Cortex of kidney (tissue), 1 donor: ENCODE data around the gene MX2.
"Not testable (repeated sequence)": the region's sequence is repeated elsewhere in the genome, so short reads cannot be mapped to it uniquely, and the experiment has no call there.

Experiments used
- DNase-seq: peaks from one replicate; lab custom pipeline; 2025; lab: John Stamatoyannopoulos, UW

Gene MX2

DNA sequence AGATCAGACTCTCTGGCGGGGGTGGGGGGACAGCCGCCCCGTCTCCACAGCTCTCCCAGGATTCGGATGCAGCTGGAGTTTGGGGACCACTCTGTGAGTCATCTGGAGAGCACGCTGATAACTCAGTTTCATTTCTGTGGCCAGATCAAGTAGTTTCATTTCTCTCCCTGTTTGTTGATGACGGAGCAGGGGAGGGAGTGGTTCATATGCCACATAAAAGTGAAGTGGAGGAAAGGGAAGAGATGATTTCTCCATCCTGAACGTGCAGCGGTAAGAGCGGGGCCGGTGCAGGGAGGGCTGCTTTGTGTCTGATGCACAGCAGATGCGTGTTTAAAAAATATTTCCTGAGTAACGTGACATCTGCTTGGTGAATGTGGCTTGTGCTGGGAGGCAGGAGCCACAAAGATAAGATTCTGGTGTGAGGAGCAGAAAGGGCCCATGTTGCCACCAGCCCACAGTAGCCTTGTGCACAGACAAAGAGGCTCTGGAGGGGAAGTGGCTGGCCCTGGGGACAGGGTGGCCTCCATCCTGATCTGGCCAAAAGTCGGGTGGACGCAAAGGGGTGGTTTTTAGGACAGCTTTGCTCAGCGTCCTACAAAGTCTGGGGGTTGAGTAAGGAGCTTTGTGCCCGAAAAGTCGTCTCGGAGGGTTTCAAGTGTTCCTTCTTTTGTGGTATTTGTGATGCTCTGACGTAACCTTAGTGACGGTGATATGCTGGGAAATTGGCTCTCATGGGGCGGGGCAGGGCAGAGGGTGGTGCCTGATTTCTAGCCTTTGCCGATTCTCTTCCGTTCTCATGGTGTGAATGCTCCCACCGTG is at the start of gene MX2:
Gene MX2 (plus strand): TSS at position 242 of the 819 bp plus-strand sequence. CDS start 14,880 bp downstream, outside the sequence.
- DNase-seq: no peak

DNA sequence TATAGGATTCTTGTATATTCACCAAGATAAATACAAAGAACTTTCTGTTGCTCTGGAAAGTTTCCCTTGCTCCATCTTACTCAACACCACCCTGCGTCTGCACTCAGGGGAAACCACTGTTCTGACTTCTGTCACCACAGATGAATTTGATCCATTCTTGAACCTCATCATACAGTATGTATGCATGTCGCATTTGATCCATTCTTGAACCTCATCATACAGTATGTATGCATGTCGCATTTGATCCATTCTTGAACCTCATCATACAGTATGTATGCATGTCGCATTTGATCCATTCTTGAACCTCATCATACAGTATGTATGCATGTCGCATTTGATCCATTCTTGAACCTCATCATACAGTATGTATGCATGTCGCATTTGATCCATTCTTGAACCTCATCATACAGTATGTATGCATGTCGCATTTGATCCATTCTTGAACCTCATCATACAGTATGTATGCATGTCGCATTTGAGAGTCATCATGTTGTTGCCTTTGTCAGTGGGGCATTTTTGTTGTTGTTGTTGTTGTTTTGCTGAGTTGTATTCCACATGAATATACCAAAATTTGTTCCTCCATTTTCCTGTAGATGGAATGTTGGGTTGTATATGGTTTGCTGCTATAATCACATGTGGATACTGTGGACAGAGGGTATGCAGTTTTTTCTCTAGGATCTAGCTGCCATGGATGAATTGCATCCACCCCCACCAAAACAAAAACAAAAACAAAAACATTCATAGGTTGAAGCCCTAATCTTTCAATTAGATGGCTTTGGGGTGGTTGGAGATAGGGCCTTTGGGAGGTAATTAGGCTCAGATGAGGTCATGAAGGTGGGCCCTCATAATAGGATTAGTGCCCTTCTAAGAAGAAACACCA is 48.3 kb upstream of the MX2 start:
- DNase-seq: not testable (repeated sequence)

DNA sequence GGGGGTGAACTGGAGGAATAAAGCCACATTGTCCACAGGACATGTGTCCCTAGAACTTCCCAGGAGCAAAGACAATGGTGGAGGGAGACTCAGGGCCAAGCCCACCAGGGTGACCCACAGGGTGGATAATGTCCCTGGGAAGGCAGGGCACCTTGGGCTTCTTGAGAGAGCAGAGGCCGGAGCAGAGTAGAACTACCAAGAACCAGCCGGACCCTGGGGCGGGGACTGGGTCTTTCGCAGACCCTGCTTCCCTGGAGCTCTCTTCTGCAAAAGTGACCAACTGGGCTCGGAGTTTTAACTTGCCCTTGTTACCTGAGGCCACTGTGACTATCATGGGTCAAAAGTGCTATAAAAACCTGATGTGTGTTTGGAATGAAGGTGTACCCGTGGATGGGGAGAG is 46.1 kb upstream of the MX2 start:
- DNase-seq: no peak

GRCh38 chr21:41316200-41317062 is 45.4 kb upstream of the MX2 start, which contains the start of gene FAM3B:
Gene FAM3B, plus strand, starts transcription at chr21:41316801. Its CDS starts 79 bp downstream, at chr21:41316880.
- DNase-seq: no peak

GRCh38 chr21:41317063-41317392 is 44.8 kb upstream of the MX2 start:
- DNase-seq: no peak

- DNase-seq: no peak
Observed at GRCh38 chr21:41317458-41317857, 44.4 kb upstream of the MX2 start.

DNA sequence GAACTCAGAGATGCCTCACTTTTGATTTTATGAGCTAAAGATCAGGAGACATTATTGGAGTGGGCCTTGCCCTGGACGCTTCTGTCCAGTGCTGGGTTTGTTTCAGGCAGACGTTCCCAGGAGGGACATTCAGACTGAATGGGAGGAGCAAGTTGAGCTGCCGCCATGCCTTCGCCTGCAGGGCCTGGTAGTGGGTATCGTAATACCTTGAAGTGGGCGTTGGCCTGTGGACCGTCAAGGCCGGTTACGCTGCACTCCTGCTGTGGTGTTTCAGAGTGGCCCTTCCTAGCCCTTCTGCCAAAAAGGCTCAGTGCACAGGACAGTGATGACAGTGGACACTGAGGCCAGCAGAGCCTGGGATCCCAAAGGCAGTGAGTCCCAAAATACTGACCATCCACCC is 43.6 kb upstream of the MX2 start:
- DNase-seq: no peak

GRCh38 chr21:41319273-41319672 is 42.6 kb upstream of the MX2 start:
- DNase-seq: no peak

- no peak for DNase-seq
Observed at GRCh38 chr21:41321211-41321907, 40.5 kb upstream of the MX2 start.

- DNase-seq: no peak
Observed at GRCh38 chr21:41321908-41322495, 39.8 kb upstream of the MX2 start.

DNA sequence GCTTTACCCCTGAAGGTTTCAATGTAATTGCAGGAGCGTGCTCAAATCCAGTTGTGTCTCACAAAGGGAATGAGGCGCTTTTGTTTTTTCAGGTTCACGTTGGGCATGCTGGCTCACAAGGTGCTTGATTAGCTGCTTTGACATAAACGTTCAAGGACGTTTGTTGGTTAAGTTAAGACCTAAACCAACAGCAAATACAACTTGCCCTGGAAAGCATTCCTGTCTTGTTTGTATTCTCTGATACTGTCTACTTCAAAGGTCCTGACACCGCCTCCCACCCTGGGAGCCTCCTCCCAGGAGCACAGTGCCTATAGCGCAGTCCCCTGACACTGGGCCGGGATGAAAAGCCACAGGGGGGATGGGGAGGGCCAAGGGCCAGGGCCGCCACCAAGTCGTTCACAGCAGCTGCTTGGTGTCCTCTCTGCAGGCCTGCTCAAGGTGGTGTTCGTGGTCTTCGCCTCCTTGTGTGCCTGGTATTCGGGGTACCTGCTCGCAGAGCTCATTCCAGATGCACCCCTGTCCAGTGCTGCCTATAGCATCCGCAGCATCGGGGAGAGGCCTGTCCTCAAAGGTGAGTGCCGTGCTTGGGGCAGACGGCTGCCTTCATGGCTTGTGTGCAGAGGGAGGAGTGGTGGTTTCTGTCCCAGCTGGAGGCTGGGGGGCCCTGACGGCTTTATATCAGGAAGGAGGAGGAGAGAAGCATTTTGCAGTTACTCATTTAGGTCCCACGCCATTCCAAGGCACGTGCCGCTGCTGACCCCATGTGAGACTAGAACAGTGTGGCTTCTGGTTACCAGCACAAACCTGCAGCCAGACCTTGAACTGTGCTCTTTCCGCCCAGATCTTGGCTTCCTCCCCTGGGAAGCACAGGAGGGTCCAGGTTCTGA is 39.1 kb upstream of the MX2 start:
- no peak for DNase-seq

GRCh38 chr21:41325138-41325912 is 36.5 kb upstream of the MX2 start:
- DNase-seq: no peak

- DNase-seq: no peak
Observed at GRCh38 chr21:41326414-41327080, 35.3 kb upstream of the MX2 start.

DNA sequence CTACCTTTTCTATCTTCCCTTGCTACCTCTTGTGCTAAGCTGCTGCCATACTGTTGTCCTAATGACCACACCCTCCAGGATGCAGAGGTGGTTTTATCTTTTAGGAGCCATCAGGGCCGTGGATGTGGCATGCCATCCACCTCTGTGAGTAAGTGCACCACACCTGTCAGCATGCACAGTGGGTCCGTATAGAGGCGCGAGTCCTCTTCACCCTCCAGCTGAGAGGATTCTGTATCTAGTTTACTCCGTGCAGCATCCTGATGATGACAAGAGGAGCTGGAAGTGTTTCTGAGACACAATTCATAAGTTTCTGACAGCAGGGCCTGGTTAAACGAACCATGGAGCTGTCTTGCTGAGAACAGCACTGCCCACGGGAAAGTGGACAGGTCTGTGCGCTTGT is 34.1 kb upstream of the MX2 start:
- DNase-seq: no peak

GRCh38 chr21:41328660-41329607 is 32.9 kb upstream of the MX2 start:
- DNase-seq: no peak

- no peak for DNase-seq
Observed at GRCh38 chr21:41333752-41334151, 28.1 kb upstream of the MX2 start.

GRCh38 chr21:41337515-41337914 is 24.3 kb upstream of the MX2 start:
- no peak for DNase-seq

DNA sequence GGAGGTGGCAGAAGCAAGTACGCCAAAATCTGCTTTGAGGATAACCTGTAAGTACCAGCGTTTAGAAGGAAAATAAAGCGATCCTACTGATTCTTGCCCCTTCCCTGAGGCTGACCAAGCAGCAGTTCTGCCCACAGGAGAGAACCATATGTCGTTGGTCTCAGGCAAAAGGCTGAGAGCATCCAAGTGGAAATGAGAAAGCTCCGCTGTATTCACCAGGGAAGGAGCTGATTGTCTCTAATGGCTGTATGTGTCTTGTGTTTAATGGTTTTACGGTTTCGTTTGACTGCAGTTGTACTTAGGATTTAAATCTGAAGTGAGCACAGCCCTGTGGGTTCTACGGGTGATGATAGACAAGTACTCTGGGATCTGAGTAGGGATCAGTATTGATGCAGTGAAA is 23.4 kb upstream of the MX2 start:
- DNase-seq: no peak
